BLaER1 (cell line): Measurements from ENCODE around the gene LTB.

Source experiments
- H3K27ac ChIP-seq: shearing (Covaris generic); formaldehyde crosslinking; 2 replicates; pipeline ENCODE4 v1.8.1; 2022
- H3K27me3 ChIP-seq: shearing (Covaris generic); formaldehyde crosslinking; 2 replicates; pipeline ENCODE4 v1.8.1; 2022
- H3K36me3 ChIP-seq: shearing (Covaris generic); formaldehyde crosslinking; 2 replicates; pipeline ENCODE4 v1.8.1; 2022
- H3K4me1 ChIP-seq: shearing (Covaris generic); formaldehyde crosslinking; 2 replicates; pipeline ENCODE4 v1.8.1; 2022
- H3K4me2 ChIP-seq: shearing (Covaris generic); formaldehyde crosslinking; 2 replicates; pipeline ENCODE4 v1.8.1; 2022
- H3K4me3 ChIP-seq: shearing (Covaris generic); formaldehyde crosslinking; 2 replicates; pipeline ENCODE4 v1.8.1; 2022
- H3K9ac ChIP-seq: shearing (Covaris generic); formaldehyde crosslinking; 2 replicates; pipeline ENCODE4 v1.8.1; 2022
- H3K9me3 ChIP-seq: shearing (Covaris generic); formaldehyde crosslinking; 2 replicates; pipeline ENCODE4 v1.8.1; 2022
- H4K20me1 ChIP-seq: shearing (Covaris generic); formaldehyde crosslinking; 2 replicates; pipeline ENCODE4 v1.8.1; 2022
- Cebpa-rat ChIP-seq: shearing (Covaris generic); IDR thresholded peaks from 2 replicates; pipeline ENCODE4 v1.8.1; 2022

Gene LTB

GRCh38 chr6:31541059-31541657 lies 41.1 kb downstream of the LTB start:
- Histone ChIP-seq H3K4me2 (peak overlapping the region; percentile 98), H3K27ac (peak overlapping the region; percentile 97), H3K9me3 (no peaks in the 10 kb centered on the region), H3K4me3 (peak overlapping the region; percentile 87), H3K36me3 (peaks cover 46% of the 10 kb centered on the region), H3K27me3 (no peaks in the 10 kb centered on the region), H4K20me1 (peaks cover 51% of the 10 kb centered on the region), H3K9ac (peak overlapping the region; percentile 97), H3K4me1 (peaks cover 64% of the 10 kb centered on the region)
- no peak for TF ChIP-seq Cebpa-rat

GRCh38 chr6:31540640-31541039 lies 41.6 kb downstream of the LTB start:
- Histone ChIP-seq H3K9me3 (no peaks in the 10 kb centered on the region), H3K27ac (peak overlapping the region; percentile 97), H3K4me2 (peak overlapping the region; percentile 98), H3K36me3 (peaks cover 51% of the 10 kb centered on the region), H3K27me3 (no peaks in the 10 kb centered on the region), H3K4me3 (peak overlapping the region; percentile 87), H4K20me1 (peaks cover 56% of the 10 kb centered on the region), H3K4me1 (peaks cover 59% of the 10 kb centered on the region), H3K9ac (peak overlapping the region; percentile 97)
- no peak for TF ChIP-seq Cebpa-rat

- peaks cover 73% of the 10 kb centered on the region for H4K20me1 ChIP-seq
- H3K4me3 ChIP-seq: peak overlapping the region; percentile 87
- no peak overlapping the region for H3K27ac ChIP-seq
Observed at GRCh38 chr6:31538805-31539400, 43.3 kb downstream of the LTB start.

GRCh38 chr6:31535538-31536324 lies 46.5 kb downstream of the LTB start:
- no peak for TF ChIP-seq Cebpa-rat
- no peaks in the 10 kb centered on the region for H3K27me3 ChIP-seq
- H3K4me2 ChIP-seq: no peak overlapping the region
- no peaks in the 10 kb centered on the region for H3K9me3 ChIP-seq
- peaks cover 32% of the 10 kb centered on the region for H3K4me1 ChIP-seq
- H3K4me3 ChIP-seq: no peak overlapping the region
- H4K20me1 ChIP-seq: peaks cover 99% of the 10 kb centered on the region
- peaks cover 99% of the 10 kb centered on the region for H3K36me3 ChIP-seq
- H3K9ac ChIP-seq: no peak overlapping the region
- H3K27ac ChIP-seq: no peak overlapping the region

More at GRCh38 chr6:31538805-31539400, 43.3 kb downstream of the LTB start:
- H3K9me3 ChIP-seq: no peaks in the 10 kb centered on the region
- H3K9ac ChIP-seq: peak overlapping the region; percentile 97; the same call in 1 of the 2 replicates
- TF ChIP-seq Cebpa-rat: no peak
- H3K4me2 ChIP-seq: peak overlapping the region; percentile 98
- peaks cover 69% of the 10 kb centered on the region for H3K36me3 ChIP-seq
- H3K27me3 ChIP-seq: no peaks in the 10 kb centered on the region
- peaks cover 44% of the 10 kb centered on the region for H3K4me1 ChIP-seq

- Histone ChIP-seq H3K36me3 (peaks cover 99% of the 10 kb centered on the region), H3K4me1 (peaks cover 21% of the 10 kb centered on the region), H3K4me2 (no peak overlapping the region)
Observed at GRCh38 chr6:31534521-31535040, 47.6 kb downstream of the LTB start.

GRCh38 chr6:31534011-31534410 lies 48.2 kb downstream of the LTB start:
- no peaks in the 10 kb centered on the region for H3K9me3 ChIP-seq
- H3K27me3 ChIP-seq: no peaks in the 10 kb centered on the region
- H3K36me3 ChIP-seq: peaks cover 97% of the 10 kb centered on the region
- no peak overlapping the region for H3K4me3 ChIP-seq
- H3K4me1 ChIP-seq: peaks cover 15% of the 10 kb centered on the region
- H4K20me1 ChIP-seq: peaks cover 96% of the 10 kb centered on the region
- TF ChIP-seq Cebpa-rat: no peak
- H3K27ac ChIP-seq: no peak overlapping the region
- no peak overlapping the region for H3K4me2 ChIP-seq
- H3K9ac ChIP-seq: no peak overlapping the region

More at GRCh38 chr6:31534521-31535040, 47.6 kb downstream of the LTB start:
- Histone ChIP-seq H3K27me3 (no peaks in the 10 kb centered on the region), H4K20me1 (peaks cover 98% of the 10 kb centered on the region), H3K9me3 (no peaks in the 10 kb centered on the region), H3K9ac (no peak overlapping the region), H3K4me3 (no peak overlapping the region), H3K27ac (no peak overlapping the region)
- no peak for TF ChIP-seq Cebpa-rat

GRCh38 chr6:31533455-31533841 lies 48.8 kb downstream of the LTB start:
- no peak overlapping the region for H3K9ac ChIP-seq
- peaks cover 10% of the 10 kb centered on the region for H3K4me1 ChIP-seq
- H3K27ac ChIP-seq: no peak overlapping the region
- no peaks in the 10 kb centered on the region for H3K9me3 ChIP-seq
- no peak for TF ChIP-seq Cebpa-rat
- no peak overlapping the region for H3K4me3 ChIP-seq
- H3K4me2 ChIP-seq: no peak overlapping the region
- peaks cover 96% of the 10 kb centered on the region for H4K20me1 ChIP-seq
- H3K36me3 ChIP-seq: peaks cover 94% of the 10 kb centered on the region
- H3K27me3 ChIP-seq: no peaks in the 10 kb centered on the region

GRCh38 chr6:31532644-31533454 lies 49.4 kb downstream of the LTB start:
- Histone ChIP-seq H3K4me1 (0 out of 2 replicates have a peak, but pooled peaks cover 4% of the 10 kb centered on the region), H3K9me3 (no peaks in the 10 kb centered on the region), H3K4me3 (no peak overlapping the region), H4K20me1 (peaks cover 93% of the 10 kb centered on the region), H3K27ac (no peak overlapping the region), H3K4me2 (no peak overlapping the region), H3K27me3 (no peaks in the 10 kb centered on the region), H3K9ac (no peak overlapping the region), H3K36me3 (peaks cover 88% of the 10 kb centered on the region)
- no peak for TF ChIP-seq Cebpa-rat
